Measurements from ENCODE around the gene TEX2. TPM values are rescaled to one million over a fixed set of nuclear protein-coding genes. Genes with fewer than 3 reads are reported as not detected.
A peak's percentile ranks its signal among the peaks of the same experiment; 100 is the strongest.

TEX2 gene
- polyA plus RNA-seq, 1 of the 3 experiments (the other 2 are of a cell fraction) = 24.0 TPM

GRCh38 chr17:64148017-64148631 is 114.9 kb downstream of the TEX2 start:
- POLR2A ChIA-PET = interaction anchor here (1.1 to 5.3 kb wide), 5 partner anchors 29 to 134 kb away, joined by 3 to 99 read pairs (median 3); partner anchors contain the start of gene TEX2
- CTCF ChIA-PET = interaction anchor here (0.7 to 6.2 kb wide), 34 partner anchors 9 to 384 kb away, joined by 3 to 60 read pairs (median 4); no protein-coding TSS in a partner anchor

GRCh38 chr17:64147110-64148016 is 115.7 kb downstream of the TEX2 start:
- Histone ChIP-seq H3K9ac (peak overlapping the region; percentile 84), H3K4me2 (peak overlapping the region; percentile 99), H3K9me2 (no peaks in the 10 kb centered on the region), H3K79me2 (ENCODE audit: insufficient read depth) (peaks cover 16% of the 10 kb centered on the region; the same call in 1 of the 2 replicates), H3K27me3 (ENCODE audit: insufficient read depth) (no peaks in the 10 kb centered on the region), H3F3A (replicated peaks; ENCODE audit: insufficient read depth) (peaks cover 50% of the 10 kb centered on the region), H3K27ac (ENCODE audit: low read depth in 2 of 2, low read length in 1 of 2) (peak overlapping the region; percentile 65 to 97), H3K4me3 (ENCODE audit: low read depth in 2 of 2, low read length in 1 of 2) (peak overlapping the region; percentile 73 to 80), H3K36me3 (replicated peaks in 1 of 2; ENCODE audit: control insufficient read depth in 1 of 2, insufficient read depth in 2 of 2, low read length in 1 of 2) (peaks cover 37 to 50% of the 10 kb centered on the region in 2 experiments), H4K20me1 (ENCODE audit: insufficient read depth) (0 out of 2 replicates have a peak, but pooled peaks cover 6% of the 10 kb centered on the region), H2AFZ (ENCODE audit: low read depth) (no peak overlapping the region), H3K4me1 (ENCODE audit: control insufficient read depth in 1 of 2, insufficient read depth in 2 of 2, low read depth in 1 of 2, low read length in 1 of 2) (peaks cover 11 to 35% of the 10 kb centered on the region in 2 experiments), H3K9me3 (no peaks in the 10 kb centered on the region)
- DNase-seq = peak; percentile 45
- WGBS (ENCODE audit: low lambda C conversion rate) = 30% methylated on average over 15 of the region's 15 CpGs
- POLR2A ChIA-PET = interaction anchor here (1.1 to 5.3 kb wide), 10 partner anchors 19 to 133 kb away, joined by 3 to 99 read pairs (median 14); partner anchors contain the start of gene TEX2
- CTCF ChIA-PET = interaction anchor here (0.7 to 6.2 kb wide), 20 partner anchors 9 to 272 kb away, joined by 3 to 60 read pairs (median 6); no protein-coding TSS in a partner anchor
- peak; percentile 40; the same call in 1 of the 2 replicates for TF ChIP-seq JUND (IDR thresholded peaks at IDR 0.05)
- TF ChIP-seq ZBTB33 (IDR thresholded peaks at IDR 0.05; ENCODE audit: borderline replicate concordance, low read depth) = no peak
- TF ChIP-seq SMC3 (IDR thresholded peaks at IDR 0.05; ENCODE audit: low read depth, low read length) = peak; percentile 19
- no peak for TF ChIP-seq RFX5 (IDR thresholded peaks at IDR 0.05; ENCODE audit: low read length)
- TF ChIP-seq ELF1 (IDR thresholded peaks at IDR 0.05) = peak; percentile 33; the same call in 1 of the 2 replicates
- TF ChIP-seq EP300 (IDR thresholded peaks at IDR 0.05; ENCODE audit: borderline replicate concordance in 1 of 2, low read depth in 1 of 2, low read length in 1 of 2) = peak in 1 of 2 experiments; percentile 14; a peak in 1 of 4 replicates
- no peak for TF ChIP-seq TCF12 (IDR thresholded peaks at IDR 0.05)
- TF ChIP-seq NRF1 (IDR thresholded peaks at IDR 0.05; ENCODE audit: low read depth, low read length) = no peak
- no peak for TF ChIP-seq TEAD4 (IDR thresholded peaks at IDR 0.05; ENCODE audit: borderline replicate concordance, insufficient read depth)
- 0 out of 2 replicates have a peak, but pooled peaks have one; percentile 18 for TF ChIP-seq TAF1 (IDR thresholded peaks at IDR 0.05; ENCODE audit: borderline replicate concordance, low read depth, low read length)
- peak; percentile 53; the same call in 1 of the 2 replicates for TF ChIP-seq GATA2 (CRISPR knock-in tag; IDR thresholded peaks at IDR 0.05)
- peak; percentile 94 for TF ChIP-seq POLR2AphosphoS5 (IDR thresholded peaks at IDR 0.05; ENCODE audit: low read depth, low read length)
- TF ChIP-seq RAD21 (IDR thresholded peaks at IDR 0.05; ENCODE audit: low read length) = peak; percentile 51

More at GRCh38 chr17:64148017-64148631, 114.9 kb downstream of the TEX2 start:
- Histone ChIP-seq H2AFZ (ENCODE audit: low read depth) (no peak overlapping the region), H3K27me3 (ENCODE audit: insufficient read depth) (no peaks in the 10 kb centered on the region), H3F3A (replicated peaks; ENCODE audit: insufficient read depth) (peaks cover 47% of the 10 kb centered on the region), H3K9ac (no peak overlapping the region), H3K4me3 (ENCODE audit: low read depth in 2 of 2, low read length in 1 of 2) (no peak overlapping the region), H3K27ac (ENCODE audit: low read depth in 2 of 2, low read length in 1 of 2) (peak overlapping the region; percentile 65 to 97), H3K9me2 (no peaks in the 10 kb centered on the region), H3K9me3 (no peaks in the 10 kb centered on the region), H4K20me1 (ENCODE audit: insufficient read depth) (0 out of 2 replicates have a peak, but pooled peaks cover 6% of the 10 kb centered on the region), H3K36me3 (replicated peaks in 1 of 2; ENCODE audit: control insufficient read depth in 1 of 2, insufficient read depth in 2 of 2, low read length in 1 of 2) (peaks cover 37 to 58% of the 10 kb centered on the region in 2 experiments), H3K79me2 (ENCODE audit: insufficient read depth) (peaks cover 16% of the 10 kb centered on the region; the same call in 1 of the 2 replicates), H3K4me2 (peak overlapping the region; percentile 99; the same call in 1 of the 2 replicates), H3K4me1 (ENCODE audit: control insufficient read depth in 1 of 2, insufficient read depth in 2 of 2, low read depth in 1 of 2, low read length in 1 of 2) (peaks cover 11 to 42% of the 10 kb centered on the region in 2 experiments)
- 62% methylated on average over 8 of the region's 8 CpGs for WGBS (ENCODE audit: low lambda C conversion rate)
- TF ChIP-seq FOXM1 (IDR thresholded peaks at IDR 0.05; ENCODE audit: low read depth) (no peak), TCF12 (IDR thresholded peaks at IDR 0.05) (peak; percentile 66; the same call in 1 of the 2 replicates), POLR2AphosphoS5 (IDR thresholded peaks at IDR 0.05; ENCODE audit: low read depth, low read length) (peak; percentile 84; the same call in 1 of the 2 replicates), SMC3 (IDR thresholded peaks at IDR 0.05; ENCODE audit: low read depth, low read length) (peak; percentile 18; the same call in 1 of the 2 replicates), TAF1 (IDR thresholded peaks at IDR 0.05; ENCODE audit: borderline replicate concordance, low read depth, low read length) (no peak), MAX (IDR thresholded peaks at IDR 0.05; ENCODE audit: low read depth) (no peak), EP300 (IDR thresholded peaks at IDR 0.05; ENCODE audit: borderline replicate concordance in 1 of 2, low read depth in 1 of 2, low read length in 1 of 2) (peak; percentile 11 to 83; a peak in 3 of 4 replicates), CHD2 (IDR thresholded peaks at IDR 0.05; ENCODE audit: low read length, partially characterized antibody) (peak; percentile 50), RCOR1 (IDR thresholded peaks at IDR 0.05; ENCODE audit: low read length) (peak; percentile 31), ELF1 (IDR thresholded peaks at IDR 0.05) (peak; percentile 32), RAD21 (IDR thresholded peaks at IDR 0.05; ENCODE audit: low read length) (peak; percentile 24), USF1 (IDR thresholded peaks at IDR 0.05; ENCODE audit: borderline replicate concordance, low read depth) (no peak), SIN3A (IDR thresholded peaks at IDR 0.05; ENCODE audit: borderline replicate concordance, low read depth, low read length) (0 out of 2 replicates have a peak, but pooled peaks have one; percentile 63), MXI1 (IDR thresholded peaks at IDR 0.05; ENCODE audit: low read depth, low read length) (peak; percentile 32), EZH2phosphoT487 (IDR thresholded peaks at IDR 0.05; ENCODE audit: borderline replicate concordance, low read depth) (no peak), YY1 (IDR thresholded peaks at IDR 0.05; ENCODE audit: low read depth) (peak; percentile 25; the same call in 1 of the 2 replicates)
- DNase-seq = peak; percentile 78
